Heart right ventricle (tissue), 16 donors: ENCODE measurements around the gene SPATA16. TPM values are rescaled to one million over a fixed set of nuclear protein-coding genes. Genes with fewer than 3 reads are reported as not detected.

Experiments used
- ATAC-seq, 8 donors: fragments of 200-7000 bp; cut with Tn5 transposase; one replicate each; pipeline ENCODE4 v1.9.1; 2020; ENCODE audit warnings: mild to moderate bottlenecking in 8 of 8, moderate library complexity in 8 of 8, moderate number of reproducible peaks in 1 of 8
- DNase-seq, 2 donors: peaks; one replicate each; pipeline ENCODE4 v3.0.0-alpha.2; 2020
- H3K27ac ChIP-seq, 10 donors: fragments of 200-600 bp; sonication (generic) in 2 of 10; one replicate each; pipeline versions ENCODE4 v1.5.0 to v1.8.0; 2020 to 2022; ENCODE audit warnings: mild to moderate bottlenecking in 3 of 10
- H3K27me3 ChIP-seq, 7 donors: fragments of 200-600 bp; one replicate each; pipeline ENCODE4 v1.8.0; 2021 to 2022; ENCODE audit warnings: mild to moderate bottlenecking in 2 of 7
- H3K36me3 ChIP-seq, 9 donors: fragments of 200-600 bp; sonication (generic) in 1 of 9; one replicate each; pipeline versions ENCODE4 v1.5.0 to v1.8.0; 2020 to 2022; ENCODE audit warnings: mild to moderate bottlenecking in 2 of 9
- H3K4me1 ChIP-seq, 9 donors: fragments of 200-600 bp; sonication (generic) in 1 of 9; one replicate each; pipeline versions ENCODE4 v1.5.0 to v1.8.0; 2020 to 2022; ENCODE audit warnings: mild to moderate bottlenecking in 4 of 9
- H3K4me3 ChIP-seq, 10 donors: fragments of 200-600 bp; sonication (generic) in 2 of 10; one replicate each; pipeline versions ENCODE4 v1.5.0 to v1.8.0; 2020 to 2022; ENCODE audit warnings: mild to moderate bottlenecking in 7 of 10, moderate library complexity in 2 of 10
- H3K9me3 ChIP-seq, 11 donors: fragments of 200-600 bp in 10 of 11; sonication (generic) in 2 of 11; one replicate each; pipeline versions ENCODE4 v1.5.0 to v1.8.0; 2013 to 2022; ENCODE audit warnings: mild to moderate bottlenecking in 2 of 11, control low read depth in 1 of 11, moderate library complexity in 1 of 11
- CTCF ChIP-seq, 9 donors: fragments of 200-600 bp; sonication (generic) in 2 of 9; IDR thresholded peaks; one replicate each; pipeline versions ENCODE4 v1.5.0 to v1.8.0; 2021 to 2022; ENCODE audit warnings: antibody characterized with exemption in 9 of 9, mild to moderate bottlenecking in 5 of 9, moderate library complexity in 1 of 9
- WGBS, 2 donors: extraction: QIAGEN DNeasy Blood & Tissue Kit; methylation state at CpG; one replicate each; pipeline ENCODE4 v1.1.7; 2013; ENCODE audit warnings: inconsistent platforms in 1 of 2; 5-methylcytosine and 5-hydroxymethylcytosine counted together
- intact Hi-C, 10 donors: fragments of 100-400 bp; cut with DNase I; formaldehyde crosslinking; loops; one replicate each; pipeline versions ENCODE4 v1.11.1 to v1.14.2; 2022
- polyA plus RNA-seq, 2 donors: library from polyadenylated mRNA; stranded (reverse); fragments of 200-250 nt; gene quantifications; one replicate each; pipeline ENCODE4 v1.2.3, GENCODE V29; 2013
- total RNA-seq, 10 donors: library from RNA; stranded (reverse); fragmentation: NEBNext Ultra II Directional in 3 of 10; extraction: Animal tissue kit (Norgen Biotek cat#: 25700) in 3 of 10; gene quantifications; one replicate each; pipeline versions ENCODE4 v1.2.1 to v1.2.4, GENCODE V29; 2021 to 2023
- donor health status: Arrhythmogenic right ventricular cardiomyopathy.
- donor health status: ischemic (EF 13 %, LVEDD 7.1; RV severe dilation, severe dysfunction).
- donor health status: healthy with polysubstance abuse.
- donor health status: DM: no; HTN: yes; CAD: no.
- donor health status: DM: no; HTN: no; CAD: no.
- donor health status: ischemic (EF 25% LVEDD 6.9; RV normal size, moderate dysfunction).
- donor health status: ischemic (EF 25% LVEDD 5.7; RV mildly dilated, moderate dysfunction).
- donor health status: healthy.
- donor health status: DM: yes; HTN: yes; CAD: no.
- donor health status: Ischemic cardiomyopathy.
- donor health status: ischemic (EF 35%, LVEDD 5.7; RV mildly dilated, moderate dysfunction).
- donor health status: nonischemic (EF 11% LVEDD 7.7; RV severe dilation, severe dysfunction).
- donor health status: DM: yes; HTN: yes; CAD: no.
- donor health status: PGD.
- donor health status: ischemic (EF 29% LVEDD 5.4; RV normal size, mild dysfunction).
- donor health status: nonischemic (EF 23%, LVEDD 6.1; RV moderate dilation, normal function).

SPATA16 gene
- total and polyA plus RNA-seq, 12 donors = not detected

- ATAC-seq = no peak
Measured at GRCh38 chr3:172846103-172846561, 294.9 kb downstream of the SPATA16 start.

GRCh38 chr3:172844428-172844827 is 296.6 kb downstream of the SPATA16 start:
- TF ChIP-seq CTCF (IDR thresholded peaks at IDR 0.05) = no peak
- DNase-seq (no peak), ATAC-seq (no peak)
- Histone ChIP-seq H3K9me3 (peaks cover 0 to 3% (median 0%) of the 10 kb centered on the region in 11 donors), H3K27ac (no peak overlapping the region), H3K4me1 (no peaks in the 10 kb centered on the region), H3K4me3 (no peak overlapping the region), H3K36me3 (no peaks in the 10 kb centered on the region), H3K27me3 (no peaks in the 10 kb centered on the region)
- 25 to 40% methylated on average over 4 of the region's 4 CpGs for WGBS, 2 donors
- intact Hi-C loops = no loop called here

More at GRCh38 chr3:172846103-172846561, 294.9 kb downstream of the SPATA16 start:
- Histone ChIP-seq H3K4me3 (no peak overlapping the region), H3K9me3 (peaks cover 0 to 3% (median 0%) of the 10 kb centered on the region in 11 donors), H3K36me3 (no peaks in the 10 kb centered on the region), H3K4me1 (no peaks in the 10 kb centered on the region), H3K27ac (no peak overlapping the region), H3K27me3 (no peaks in the 10 kb centered on the region)
- no peak for DNase-seq
- intact Hi-C loops = no loop called here
- 55 to 82% methylated on average over 4 of the region's 4 CpGs for WGBS, 2 donors
- TF ChIP-seq CTCF (IDR thresholded peaks at IDR 0.05) = no peak

- Histone ChIP-seq H3K4me1 (no peaks in the 10 kb centered on the region), H3K27me3 (no peaks in the 10 kb centered on the region), H3K4me3 (no peak overlapping the region), H3K9me3 (no peaks in the 10 kb centered on the region), H3K36me3 (no peaks in the 10 kb centered on the region), H3K27ac (no peak overlapping the region)
- TF ChIP-seq CTCF (IDR thresholded peaks at IDR 0.05) = no peak
- intact Hi-C loops = no loop called here
- WGBS, 2 donors = 55 to 72% methylated on average over 4 of the region's 4 CpGs
- DNase-seq = no peak
- ATAC-seq = no peak
Measured at GRCh38 chr3:172840913-172841312, 300.1 kb downstream of the SPATA16 start.

GRCh38 chr3:172840463-172840862 is 300.6 kb downstream of the SPATA16 start:
- H3K9me3 ChIP-seq = no peaks in the 10 kb centered on the region
- no peak overlapping the region for H3K27ac ChIP-seq
- no peaks in the 10 kb centered on the region for H3K36me3 ChIP-seq
- intact Hi-C loops = no loop called here
- no peak for TF ChIP-seq CTCF (IDR thresholded peaks at IDR 0.05)
- DNase-seq (no peak), ATAC-seq (no peak)
- no peaks in the 10 kb centered on the region for H3K4me1 ChIP-seq
- no peaks in the 10 kb centered on the region for H3K27me3 ChIP-seq
- H3K4me3 ChIP-seq = no peak overlapping the region
- WGBS, 2 donors = 79 to 88% methylated on average over 4 of the region's 4 CpGs
